NCI-H128 (cell line): Measurements from ENCODE around the gene STAT4.

Experiments used
- DNase-seq: peaks from one replicate; lab custom pipeline; 2025; ENCODE audit not compliant: unreplicated experiment; lab: John Stamatoyannopoulos, UW

STAT4 gene

GRCh38 chr2:191150600-191151330, at the start of gene STAT4:
Gene STAT4, minus strand, starts transcription at chr2:191150994. Its CDS starts 2,791 bp downstream, at chr2:191148203.
- DNase-seq = no peak

- no peak for DNase-seq
These were observed 49.2 kb upstream of the STAT4 start for GRCh38 chr2:191199929-191200512.

GRCh38 chr2:191198271-191198670, 47.5 kb upstream of the STAT4 start:
- no peak for DNase-seq

GRCh38 chr2:191197096-191197495, 46.3 kb upstream of the STAT4 start:
- no peak for DNase-seq

GRCh38 chr2:191195021-191195420, 44.2 kb upstream of the STAT4 start:
- DNase-seq = no peak

GRCh38 chr2:191190861-191191552, 40.2 kb upstream of the STAT4 start:
- DNase-seq = no peak

GRCh38 chr2:191190435-191190834, 39.6 kb upstream of the STAT4 start:
- no peak for DNase-seq

- DNase-seq = no peak
These were observed 38.4 kb upstream of the STAT4 start for GRCh38 chr2:191189112-191189635.

- DNase-seq = no peak
These were observed 37.8 kb upstream of the STAT4 start for GRCh38 chr2:191188550-191189093.

- DNase-seq = no peak
These were observed 36.5 kb upstream of the STAT4 start for GRCh38 chr2:191187105-191187829.

GRCh38 chr2:191184457-191184856, 33.7 kb upstream of the STAT4 start:
- DNase-seq = no peak

GRCh38 chr2:191183516-191183915, 32.7 kb upstream of the STAT4 start:
- DNase-seq = no peak

- DNase-seq = no peak
These were observed 32.3 kb upstream of the STAT4 start for GRCh38 chr2:191183081-191183480.

GRCh38 chr2:191180713-191181112, 29.9 kb upstream of the STAT4 start:
- DNase-seq = no peak

GRCh38 chr2:191180276-191180675, 29.5 kb upstream of the STAT4 start:
- no peak for DNase-seq

- DNase-seq = no peak
These were observed 28.2 kb upstream of the STAT4 start for GRCh38 chr2:191178806-191179514.

- no peak for DNase-seq
These were observed 27.2 kb upstream of the STAT4 start for GRCh38 chr2:191177751-191178736.

- no peak for DNase-seq
These were observed 26.1 kb upstream of the STAT4 start for GRCh38 chr2:191176801-191177438.

GRCh38 chr2:191176305-191176704, 25.5 kb upstream of the STAT4 start:
- DNase-seq = no peak
